ENCODE results near the gene ITGA1.

GRCh38 chr5:52947208-52947607 is 159.5 kb downstream of the ITGA1 start:
- TF ChIP-seq, protein P1, sequence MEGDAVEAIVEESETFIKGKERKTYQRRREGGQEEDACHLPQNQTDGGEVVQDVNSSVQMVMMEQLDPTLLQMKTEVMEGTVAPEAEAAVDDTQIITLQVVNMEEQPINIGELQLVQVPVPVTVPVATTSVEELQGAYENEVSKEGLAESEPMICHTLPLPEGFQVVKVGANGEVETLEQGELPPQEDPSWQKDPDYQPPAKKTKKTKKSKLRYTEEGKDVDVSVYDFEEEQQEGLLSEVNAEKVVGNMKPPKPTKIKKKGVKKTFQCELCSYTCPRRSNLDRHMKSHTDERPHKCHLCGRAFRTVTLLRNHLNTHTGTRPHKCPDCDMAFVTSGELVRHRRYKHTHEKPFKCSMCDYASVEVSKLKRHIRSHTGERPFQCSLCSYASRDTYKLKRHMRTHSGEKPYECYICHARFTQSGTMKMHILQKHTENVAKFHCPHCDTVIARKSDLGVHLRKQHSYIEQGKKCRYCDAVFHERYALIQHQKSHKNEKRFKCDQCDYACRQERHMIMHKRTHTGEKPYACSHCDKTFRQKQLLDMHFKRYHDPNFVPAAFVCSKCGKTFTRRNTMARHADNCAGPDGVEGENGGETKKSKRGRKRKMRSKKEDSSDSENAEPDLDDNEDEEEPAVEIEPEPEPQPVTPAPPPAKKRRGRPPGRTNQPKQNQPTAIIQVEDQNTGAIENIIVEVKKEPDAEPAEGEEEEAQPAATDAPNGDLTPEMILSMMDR (IDR thresholded peaks at IDR 0.05; ENCODE audit: low read depth, low read length): no peak
- TF ChIP-seq EZH2phosphoT487 (IDR thresholded peaks at IDR 0.05; ENCODE audit: low read depth): no peak
